ENCODE data around the gene BRSK2.

Gene BRSK2

GRCh38 chr11:1442163-1442562, 52.4 kb downstream of the BRSK2 start:
- peak; percentile 27 for DNase-seq (ENCODE audit: low read depth)
- TF ChIP-seq, protein P1, sequence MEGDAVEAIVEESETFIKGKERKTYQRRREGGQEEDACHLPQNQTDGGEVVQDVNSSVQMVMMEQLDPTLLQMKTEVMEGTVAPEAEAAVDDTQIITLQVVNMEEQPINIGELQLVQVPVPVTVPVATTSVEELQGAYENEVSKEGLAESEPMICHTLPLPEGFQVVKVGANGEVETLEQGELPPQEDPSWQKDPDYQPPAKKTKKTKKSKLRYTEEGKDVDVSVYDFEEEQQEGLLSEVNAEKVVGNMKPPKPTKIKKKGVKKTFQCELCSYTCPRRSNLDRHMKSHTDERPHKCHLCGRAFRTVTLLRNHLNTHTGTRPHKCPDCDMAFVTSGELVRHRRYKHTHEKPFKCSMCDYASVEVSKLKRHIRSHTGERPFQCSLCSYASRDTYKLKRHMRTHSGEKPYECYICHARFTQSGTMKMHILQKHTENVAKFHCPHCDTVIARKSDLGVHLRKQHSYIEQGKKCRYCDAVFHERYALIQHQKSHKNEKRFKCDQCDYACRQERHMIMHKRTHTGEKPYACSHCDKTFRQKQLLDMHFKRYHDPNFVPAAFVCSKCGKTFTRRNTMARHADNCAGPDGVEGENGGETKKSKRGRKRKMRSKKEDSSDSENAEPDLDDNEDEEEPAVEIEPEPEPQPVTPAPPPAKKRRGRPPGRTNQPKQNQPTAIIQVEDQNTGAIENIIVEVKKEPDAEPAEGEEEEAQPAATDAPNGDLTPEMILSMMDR (IDR thresholded peaks at IDR 0.05; ENCODE audit: low read length, missing control alignments): no peak
- no peak overlapping the region for H3K4me3 ChIP-seq (replicated peaks; ENCODE audit: low read depth, low read length)

DNA sequence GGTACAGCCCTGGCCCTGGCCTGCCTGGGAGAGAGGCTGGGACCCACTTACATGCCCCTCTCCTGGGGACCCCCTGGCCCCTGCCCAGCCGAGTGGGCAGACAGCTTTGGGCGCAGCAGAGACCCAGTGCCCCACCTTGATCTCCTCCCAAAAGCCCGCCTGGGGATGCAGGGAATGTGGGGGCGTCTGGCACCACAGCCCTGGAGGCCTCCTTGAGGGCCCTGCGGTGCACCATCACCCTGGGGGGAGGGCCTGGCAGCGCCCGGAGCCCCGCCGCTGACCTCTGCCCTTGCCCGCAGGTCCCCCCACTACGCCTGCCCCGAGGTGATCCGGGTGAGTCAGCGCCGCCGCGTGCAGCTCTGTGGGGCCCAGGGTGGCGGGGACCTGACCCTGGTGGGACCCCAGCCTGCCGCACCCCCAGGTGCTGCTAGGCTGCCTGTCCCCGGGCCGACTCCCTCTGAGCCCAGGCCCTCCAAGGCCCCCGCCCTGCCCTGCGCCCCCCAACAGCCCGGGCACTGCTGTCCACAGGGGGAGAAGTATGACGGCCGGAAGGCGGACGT, 53.2 kb downstream of the BRSK2 start:
- no peak for DNase-seq (ENCODE audit: low read depth)
- TF ChIP-seq, protein P1 (IDR thresholded peaks at IDR 0.05; ENCODE audit: low read length, missing control alignments): no peak
- H3K4me3 ChIP-seq (replicated peaks; ENCODE audit: low read depth, low read length): no peak overlapping the region

DNA sequence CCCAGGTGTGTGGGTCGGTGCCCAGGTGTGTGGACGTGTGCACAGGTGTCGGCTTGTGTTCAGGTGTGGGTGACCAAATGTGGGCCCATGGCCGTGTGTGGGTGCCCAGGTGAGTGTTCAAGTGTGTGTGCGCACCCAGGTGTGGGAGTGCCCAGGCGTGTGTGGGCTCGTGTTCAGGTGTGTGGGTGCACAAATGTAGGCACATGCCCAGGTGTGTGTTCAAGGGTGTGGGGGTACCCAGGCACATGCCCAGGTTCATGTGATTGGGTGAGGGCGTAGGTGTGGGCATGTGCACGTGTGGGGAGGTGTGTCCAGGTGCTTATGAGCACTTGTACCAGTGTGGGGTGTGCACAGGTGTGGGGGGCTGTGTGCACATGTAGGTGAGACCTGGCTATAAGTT, 54.0 kb downstream of the BRSK2 start:
- TF ChIP-seq, protein P1 (IDR thresholded peaks at IDR 0.05; ENCODE audit: low read length, missing control alignments): no peak
- no peak for DNase-seq (ENCODE audit: low read depth)
- no peak overlapping the region for H3K4me3 ChIP-seq (replicated peaks; ENCODE audit: low read depth, low read length)

DNA sequence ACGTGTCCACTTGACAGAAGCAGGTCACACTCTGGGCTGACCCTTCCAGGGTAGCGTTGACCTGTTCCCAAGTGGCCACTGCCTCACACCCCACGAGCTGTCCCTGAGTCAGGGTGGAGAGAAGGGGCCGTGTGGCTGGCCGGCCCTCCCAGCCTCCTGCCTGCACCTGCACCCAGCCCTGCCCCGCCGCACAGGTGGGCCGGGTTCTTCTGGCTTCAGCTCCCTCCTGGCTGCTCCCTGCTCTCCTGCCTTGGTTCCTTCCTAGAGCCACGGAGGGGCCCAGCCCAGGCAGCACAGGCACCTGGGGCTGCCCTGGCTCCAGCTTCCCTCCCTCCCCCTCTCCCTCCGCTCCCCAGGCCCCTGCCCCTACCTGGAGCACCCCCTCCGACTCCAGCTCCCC, 54.6 kb downstream of the BRSK2 start:
- TF ChIP-seq, protein P1 (IDR thresholded peaks at IDR 0.05; ENCODE audit: low read length, missing control alignments): no peak

DNA sequence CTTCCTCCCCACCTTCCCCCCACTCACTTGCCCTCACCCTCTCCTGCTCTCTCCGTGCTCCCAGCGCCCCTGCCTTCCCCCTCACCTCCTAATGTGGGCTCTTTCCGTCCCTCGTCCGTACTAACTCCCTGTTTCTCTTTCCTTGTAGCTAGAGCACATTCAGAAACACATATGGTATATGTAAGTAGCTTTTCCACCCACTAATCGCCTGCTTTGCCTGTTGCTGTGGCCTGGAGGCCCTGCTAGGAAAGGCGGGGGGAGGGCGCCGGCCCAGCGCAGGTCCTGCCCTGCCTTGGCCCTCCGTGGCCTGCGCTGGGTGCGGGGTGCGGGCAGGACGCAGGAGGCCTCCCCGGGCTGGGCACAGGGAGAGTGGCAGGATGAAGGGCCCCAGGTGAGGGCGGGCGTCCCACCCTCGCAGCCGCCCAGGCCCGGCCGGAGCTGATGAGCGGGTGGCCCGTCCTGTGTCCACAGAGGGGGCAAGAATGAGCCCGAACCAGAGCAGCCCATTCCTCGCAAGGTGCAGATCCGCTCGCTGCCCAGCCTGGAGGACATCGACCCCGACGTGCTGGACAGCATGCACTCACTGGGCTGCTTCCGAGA, 55.2 kb downstream of the BRSK2 start:
- TF ChIP-seq, protein P1 (IDR thresholded peaks at IDR 0.05; ENCODE audit: low read length, missing control alignments): no peak
- DNase-seq (ENCODE audit: low read depth): no peak
- no peak overlapping the region for H3K4me3 ChIP-seq (replicated peaks; ENCODE audit: low read depth, low read length)

More for the DNA sequence above, 54.6 kb downstream of the BRSK2 start:
- no peak overlapping the region for H3K4me3 ChIP-seq (replicated peaks; ENCODE audit: low read depth, low read length)
- no peak for DNase-seq (ENCODE audit: low read depth)

- TF ChIP-seq, protein P1 (IDR thresholded peaks at IDR 0.05; ENCODE audit: low read length, missing control alignments): no peak
- DNase-seq (ENCODE audit: low read depth): no peak
- no peak overlapping the region for H3K4me3 ChIP-seq (replicated peaks; ENCODE audit: low read depth, low read length)
Observed at GRCh38 chr11:1445741-1446445, 56.2 kb downstream of the BRSK2 start.

All from fibroblast of pulmonary artery (primary cell).